D341Med (cell line): ENCODE measurements around the gene AGAP5.
"Not testable (repeated sequence)": the region's sequence is repeated elsewhere in the genome, so short reads cannot be mapped to it uniquely, and the experiment has no call there.

Source experiments
- DNase-seq: peaks from one replicate; pipeline ENCODE4 v3.0.0; 2012; ENCODE audit warnings: low spot score

AGAP5 gene

GRCh38 chr10:73714483-73714882, 16.6 kb upstream of the AGAP5 start:
- DNase-seq, result not testable (repeated sequence)

- not testable (repeated sequence) for DNase-seq
These were observed 16.0 kb upstream of the AGAP5 start for GRCh38 chr10:73713912-73714311.

GRCh38 chr10:73711683-73712082, 13.8 kb upstream of the AGAP5 start:
- not testable (repeated sequence) for DNase-seq

- not testable (repeated sequence) for DNase-seq
These were observed 10.2 kb upstream of the AGAP5 start for GRCh38 chr10:73708122-73708521.

GRCh38 chr10:73707628-73708027, 9.7 kb upstream of the AGAP5 start:
- DNase-seq, result not testable (repeated sequence)

- not testable (repeated sequence) for DNase-seq
These were observed 8.6 kb upstream of the AGAP5 start for GRCh38 chr10:73706488-73706887.

GRCh38 chr10:73705506-73706072, 7.7 kb upstream of the AGAP5 start:
- not testable (repeated sequence) for DNase-seq

GRCh38 chr10:73703924-73704323, 6.0 kb upstream of the AGAP5 start:
- DNase-seq, result not testable (repeated sequence)

- DNase-seq, result not testable (repeated sequence)
These were observed 910 bp upstream of the AGAP5 start for GRCh38 chr10:73698819-73699218.

GRCh38 chr10:73695302-73695701, 2.6 kb downstream of the AGAP5 start:
- not testable (repeated sequence) for DNase-seq

GRCh38 chr10:73690755-73691154, 7.2 kb downstream of the AGAP5 start:
- DNase-seq, result not testable (repeated sequence)

- DNase-seq, result not testable (repeated sequence)
These were observed 8.3 kb downstream of the AGAP5 start for GRCh38 chr10:73689596-73689995.

GRCh38 chr10:73687641-73688040, 10.3 kb downstream of the AGAP5 start:
- not testable (repeated sequence) for DNase-seq

- not testable (repeated sequence) for DNase-seq
These were observed 23.4 kb downstream of the AGAP5 start for GRCh38 chr10:73674546-73674945.

GRCh38 chr10:73668378-73668777, 29.5 kb downstream of the AGAP5 start:
- DNase-seq, result not testable (repeated sequence)

- not testable (repeated sequence) for DNase-seq
These were observed 31.6 kb downstream of the AGAP5 start for GRCh38 chr10:73666153-73666809.

- DNase-seq, result not testable (repeated sequence)
These were observed 32.3 kb downstream of the AGAP5 start for GRCh38 chr10:73665581-73665980.

- not testable (repeated sequence) for DNase-seq
These were observed 33.5 kb downstream of the AGAP5 start for GRCh38 chr10:73664156-73665040.

GRCh38 chr10:73663621-73664020, 34.3 kb downstream of the AGAP5 start:
- DNase-seq, result not testable (repeated sequence)

GRCh38 chr10:73662705-73663104, 35.2 kb downstream of the AGAP5 start:
- DNase-seq, result not testable (repeated sequence)

- no peak for DNase-seq
These were observed 42.0 kb downstream of the AGAP5 start, which contains the start of gene SYNPO2L for GRCh38 chr10:73655990-73656298. TSS of gene SYNPO2L (minus strand) at chr10:73656029. CDS start at chr10:73655922, 107 bp downstream.

- DNase-seq, result no peak
These were observed 42.5 kb downstream of the AGAP5 start for GRCh38 chr10:73655257-73655989.
